Limb (tissue), 2 donors: ENCODE measurements around the gene TMEM222.
A peak's percentile ranks its signal among the peaks of the same experiment; 100 is the strongest.

Source experiments
- DNase-seq, 2 donors: peaks; one replicate each; pipeline ENCODE4 v3.0.0-alpha.2; 2016; ENCODE audit errors: extremely low spot score in 2 of 2

The TMEM222 gene

GRCh38 chr1:27341525-27342252 is 19.7 kb downstream of the TMEM222 start, which contains the start of gene SYTL1:
TSS of gene SYTL1 (plus strand) at chr1:27342022. CDS start at chr1:27345335, 3,313 bp downstream.
- no peak for DNase-seq

- no peak for DNase-seq
Measured at GRCh38 chr1:27342391-27342777, 20.4 kb downstream of the TMEM222 start.

GRCh38 chr1:27342778-27343638 is 21.0 kb downstream of the TMEM222 start:
- no peak for DNase-seq

- DNase-seq: no peak
Measured at GRCh38 chr1:27343639-27344025, 21.7 kb downstream of the TMEM222 start.

DNA sequence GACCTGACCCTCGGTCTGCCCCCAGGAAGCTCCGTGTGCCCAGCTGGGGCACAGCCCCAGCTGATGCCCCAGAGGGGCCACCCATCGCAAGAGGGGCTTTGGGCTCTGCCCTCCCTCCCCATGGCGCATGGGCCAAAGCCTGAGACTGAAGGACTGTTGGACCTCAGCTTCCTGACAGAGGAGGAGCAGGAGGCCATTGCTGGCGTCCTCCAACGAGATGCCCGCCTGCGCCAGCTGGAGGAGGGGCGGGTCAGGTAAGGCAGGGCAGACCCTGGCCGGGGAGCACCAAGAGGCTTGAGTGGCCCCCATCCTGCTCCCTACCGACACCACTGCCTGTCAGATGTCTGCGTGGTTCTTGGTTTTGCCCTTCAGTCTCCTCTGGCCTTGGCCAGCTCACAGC is 23.3 kb downstream of the TMEM222 start:
- DNase-seq: no peak

- no peak for DNase-seq
Measured at GRCh38 chr1:27346357-27346756, 24.4 kb downstream of the TMEM222 start.

- no peak for DNase-seq
Measured at GRCh38 chr1:27346991-27347624, 25.1 kb downstream of the TMEM222 start.

DNA sequence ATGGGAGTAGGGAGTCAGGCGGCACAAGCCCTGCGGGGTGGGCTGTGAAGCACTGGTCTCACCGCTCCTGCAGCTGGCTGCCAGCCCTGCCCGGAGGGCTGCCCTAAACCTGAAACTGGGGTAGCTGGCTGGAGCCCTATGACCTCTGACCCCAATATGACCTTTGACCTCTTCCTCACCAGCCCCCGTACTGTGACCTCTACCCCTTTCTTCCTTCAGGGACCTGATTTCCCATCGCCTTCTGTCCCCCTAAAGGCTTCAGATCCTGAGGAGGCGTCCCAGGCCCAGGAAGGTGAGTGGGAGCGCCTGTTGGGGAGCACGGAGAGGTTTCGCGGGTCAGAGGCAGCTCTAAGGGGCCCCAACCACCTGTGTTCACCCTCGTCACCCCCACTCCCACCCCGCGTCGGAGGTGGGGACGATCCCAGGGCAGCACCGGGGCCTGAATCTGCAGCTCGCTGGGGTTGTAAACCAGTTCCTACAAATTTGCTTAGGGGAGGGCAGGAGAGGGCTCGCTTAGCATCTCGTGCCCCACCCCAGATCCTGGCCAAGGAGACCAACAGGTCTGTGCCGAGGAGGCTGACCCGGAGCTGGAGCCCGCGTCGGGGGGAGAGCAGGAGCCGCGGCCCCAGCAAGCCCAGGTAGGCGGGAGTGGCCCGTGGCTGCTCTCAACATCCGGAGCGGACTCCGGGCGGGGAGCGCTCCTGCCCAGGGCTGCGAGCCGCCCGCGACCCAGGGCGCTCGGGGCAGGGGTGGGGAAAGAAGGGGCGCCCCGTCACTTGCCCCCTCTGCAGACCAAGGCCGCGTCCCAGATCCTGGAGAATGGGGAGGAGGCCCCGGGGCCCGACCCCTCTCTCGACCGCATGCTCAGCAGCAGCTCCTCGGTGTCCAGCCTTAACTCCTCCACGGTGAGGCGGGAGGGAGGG is 27.2 kb downstream of the TMEM222 start:
- no peak for DNase-seq

DNA sequence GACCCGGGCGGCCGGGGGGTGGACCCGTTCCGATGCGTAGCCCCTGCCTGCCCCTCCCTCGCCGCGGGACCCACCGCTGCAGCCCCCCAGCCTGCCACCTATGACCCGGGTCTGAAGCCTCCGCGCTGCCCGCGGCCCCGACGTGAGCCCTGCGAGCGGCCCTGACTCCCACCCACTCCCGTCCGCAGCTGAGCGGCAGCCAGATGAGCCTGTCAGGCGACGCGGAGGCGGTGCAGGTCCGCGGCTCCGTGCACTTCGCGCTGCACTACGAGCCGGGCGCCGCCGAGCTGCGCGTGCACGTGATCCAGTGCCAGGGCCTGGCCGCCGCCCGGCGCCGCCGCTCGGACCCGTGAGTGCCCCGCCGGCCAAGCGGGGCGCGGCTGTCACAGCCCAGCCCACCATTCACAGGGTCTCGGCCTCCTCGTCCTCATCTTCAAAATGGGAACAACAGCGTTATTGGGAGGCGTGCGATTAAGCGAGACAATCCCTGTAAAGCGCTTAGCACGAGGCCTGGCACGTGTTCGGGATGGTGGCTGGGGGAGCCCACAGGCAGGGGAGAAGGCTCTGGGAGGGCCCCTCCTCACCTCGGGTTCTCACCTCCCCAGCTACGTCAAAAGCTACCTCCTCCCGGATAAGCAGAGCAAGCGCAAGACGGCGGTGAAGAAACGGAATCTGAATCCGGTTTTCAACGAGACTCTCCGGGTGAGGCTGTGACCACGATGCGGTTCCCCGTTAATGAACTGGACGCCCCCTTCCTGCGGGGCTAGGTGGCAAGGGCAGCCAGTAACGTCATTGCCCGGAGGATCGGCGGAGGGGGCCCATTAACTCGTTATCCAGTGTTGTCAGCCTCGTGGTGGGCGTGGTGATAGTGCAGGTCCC is 28.1 kb downstream of the TMEM222 start:
- peak in 1 of 2 donors; percentile 81 for DNase-seq

DNA sequence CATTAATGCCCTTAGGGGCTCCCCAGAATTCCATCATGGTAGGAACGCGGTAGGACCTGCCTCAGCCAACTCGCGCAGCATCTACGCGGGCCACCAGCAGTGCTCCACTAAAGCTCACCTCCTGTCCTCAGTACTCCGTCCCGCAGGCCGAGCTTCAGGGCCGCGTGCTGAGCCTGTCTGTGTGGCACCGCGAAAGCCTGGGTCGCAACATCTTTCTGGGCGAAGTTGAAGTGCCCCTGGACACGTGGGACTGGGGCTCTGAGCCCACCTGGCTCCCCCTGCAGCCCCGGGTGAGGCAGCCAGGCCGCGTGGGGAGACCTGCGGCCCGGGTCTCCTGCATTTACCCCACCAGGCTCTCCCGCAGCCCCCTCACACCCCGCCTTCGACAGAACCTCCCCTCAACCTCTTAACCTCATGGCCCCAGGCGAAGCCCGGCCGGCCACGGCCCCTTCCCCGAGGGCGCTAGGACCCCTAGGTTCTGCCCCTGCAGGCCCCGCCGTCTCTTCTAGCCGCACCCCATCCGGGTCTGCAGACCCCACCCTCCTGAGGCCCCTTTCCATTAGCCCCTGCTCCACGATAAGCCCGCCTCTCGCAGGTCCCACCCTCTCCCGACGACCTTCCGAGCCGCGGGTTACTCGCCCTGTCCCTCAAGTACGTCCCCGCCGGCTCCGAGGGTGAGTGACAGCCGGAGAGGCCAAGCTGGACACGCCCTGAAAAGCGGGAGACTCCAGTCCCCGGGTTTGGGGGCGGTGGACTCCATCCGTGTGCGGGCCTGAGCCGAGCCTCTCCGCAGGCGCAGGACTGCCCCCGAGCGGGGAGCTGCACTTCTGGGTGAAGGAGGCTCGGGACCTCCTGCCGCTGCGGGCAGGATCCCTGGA is 28.9 kb downstream of the TMEM222 start:
- DNase-seq: peak; percentile 37 to 58

DNA sequence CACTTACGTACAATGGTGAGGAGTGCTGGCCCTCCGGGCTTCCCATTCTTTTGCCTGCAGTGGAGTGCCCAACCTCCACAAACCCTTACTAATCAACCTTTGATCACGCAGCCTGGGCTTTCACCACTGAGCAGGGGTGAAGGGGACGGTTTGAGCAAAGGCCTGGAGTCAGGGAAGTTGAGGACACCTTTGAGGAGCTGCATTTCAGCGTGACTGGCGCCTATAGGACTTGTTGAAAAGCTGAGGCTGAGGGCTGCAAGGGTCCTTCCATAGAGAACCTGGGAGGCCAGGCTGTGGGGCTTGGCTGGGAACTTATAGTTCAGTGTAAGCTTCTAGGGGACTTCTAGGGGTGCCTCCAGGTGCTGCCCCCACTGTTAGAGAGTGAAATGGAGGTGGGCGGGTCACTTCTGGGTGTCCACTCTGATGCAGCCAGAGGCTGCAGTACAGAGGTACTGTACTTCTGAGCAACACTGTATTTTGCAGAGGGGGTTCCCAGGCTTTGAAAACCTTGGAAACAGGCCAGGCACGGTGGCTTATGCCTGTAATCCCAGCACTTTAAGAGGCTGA is 29.7 kb downstream of the TMEM222 start:
- no peak for DNase-seq

- DNase-seq: no peak
Measured at GRCh38 chr1:27353166-27353565, 31.2 kb downstream of the TMEM222 start.

GRCh38 chr1:27353629-27354028 is 31.7 kb downstream of the TMEM222 start:
- DNase-seq: no peak

GRCh38 chr1:27355683-27356082 is 33.7 kb downstream of the TMEM222 start:
- DNase-seq: no peak

DNA sequence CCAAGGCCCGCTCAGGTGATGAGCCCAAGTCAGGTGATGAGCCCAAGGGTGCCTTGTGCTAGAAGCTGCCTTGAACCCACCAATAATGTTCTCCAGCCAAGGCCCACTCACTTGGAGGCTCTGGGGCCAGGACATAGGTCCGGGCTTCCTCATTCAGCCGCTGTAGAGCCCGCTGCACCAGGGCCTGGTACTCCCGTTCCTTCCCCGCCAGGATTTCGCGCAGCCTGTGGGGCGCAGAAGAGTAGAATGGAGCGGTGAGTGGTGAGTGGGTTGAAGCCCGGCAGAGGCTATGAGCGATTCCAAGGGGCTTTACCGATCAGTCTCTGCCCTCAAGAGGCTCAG is 34.3 kb downstream of the TMEM222 start:
- DNase-seq: no peak

- DNase-seq: peak in 1 of 2 donors; percentile 51
Measured at GRCh38 chr1:27356619-27357280, 34.8 kb downstream of the TMEM222 start.

DNA sequence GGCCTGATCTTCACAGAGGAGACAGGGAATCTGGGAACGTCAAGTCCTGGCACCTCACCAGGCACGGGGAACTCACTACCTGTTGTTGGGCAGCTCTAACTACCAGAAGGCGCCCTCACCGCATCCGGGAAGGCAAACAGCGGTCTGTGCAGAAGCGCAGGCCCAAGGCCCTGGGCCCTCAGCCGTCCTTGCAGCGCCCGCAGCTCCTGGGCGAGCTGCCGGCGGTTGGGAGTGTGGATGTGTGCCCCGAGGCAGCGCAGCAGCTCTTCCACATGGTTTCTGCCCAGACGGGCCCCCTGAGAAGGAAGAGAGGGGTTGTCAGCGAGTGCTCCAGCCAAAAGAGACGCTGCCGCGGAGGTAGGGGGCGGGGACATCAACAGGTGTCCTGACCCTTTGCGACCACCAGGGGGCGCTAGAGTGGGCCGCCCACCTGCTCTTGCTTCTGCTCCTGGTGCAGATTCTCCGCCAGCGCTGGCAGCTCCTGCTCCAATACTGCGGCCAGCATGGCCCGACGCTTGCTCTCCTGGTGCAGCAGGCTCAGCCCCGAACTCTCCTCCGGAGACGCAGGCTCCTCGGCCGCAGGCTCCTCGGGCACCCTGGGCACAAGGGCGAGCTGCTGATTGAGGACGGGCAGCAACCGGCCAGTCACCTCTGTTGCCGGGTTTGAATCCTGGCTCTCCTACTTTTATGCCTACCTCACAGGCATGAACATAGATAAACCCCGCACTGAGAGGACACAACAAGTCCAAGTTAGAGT is 35.5 kb downstream of the TMEM222 start:
- DNase-seq: peak; percentile 69 to 85
